Prostate gland (tissue), 2 donors: ENCODE results near the gene TGFB1.

Experiments used
- CTCF ChIP-seq, 4 experiments: fragments of 200-600 bp in 2 of 4; fragments of 450-650 bp in 2 of 4; sonication (generic) in 2 of 4; IDR thresholded peaks; 1 replicate in 3 of 4; 2 replicates in 1 of 4; pipeline ENCODE4 v1.5.1; 2016 to 2019; ENCODE audit warnings: antibody characterized with exemption in 4 of 4, mild to moderate bottlenecking in 2 of 4, moderate library complexity in 2 of 4
- POLR2A ChIP-seq: fragments of 450-650 bp; IDR thresholded peaks from one replicate; pipeline ENCODE4 v1.6.1; 2016; ENCODE audit warnings: antibody characterized with exemption, mild to moderate bottlenecking

- TF ChIP-seq CTCF (IDR thresholded peaks at IDR 0.05) (no peak), POLR2A (no peak)
Observed at GRCh38 chr19:41319500-41320184, 34.1 kb downstream of the TGFB1 start.
